Measurements from ENCODE around the gene DSN1.

GRCh38 chr20:36717021-36717420 lies 56.5 kb downstream of the DSN1 start:
- TF ChIP-seq CTCF (IDR thresholded peaks at IDR 0.05), result no peak
- no peak for TF ChIP-seq POLR2AphosphoS5 (IDR thresholded peaks at IDR 0.05)
- no peak for TF ChIP-seq POLR2A (IDR thresholded peaks at IDR 0.05)
- no peak for TF ChIP-seq EP300 (IDR thresholded peaks at IDR 0.05)

Data from stomach (tissue), 4 donors.